PC-9 (cell line): ENCODE data around the gene CALHM2.

Experiments
- CTCF ChIP-seq: fragments of 200-600 bp; sonication (generic); conservative IDR thresholded peaks from 2 replicates; pipeline ENCODE4 v1.6.1; 2017; ENCODE audit warnings: mixed run types, antibody characterized with exemption, mild to moderate bottlenecking, moderate library complexity
- EZH2 ChIP-seq: fragments of 200-600 bp; sonication (generic); IDR thresholded peaks from 2 replicates; pipeline ENCODE4 v1.8.0; 2017; ENCODE audit warnings: antibody characterized with exemption, low read depth

- no peak for TF ChIP-seq CTCF
- TF ChIP-seq EZH2 = no peak
These were observed 5.1 kb upstream of the CALHM2 start for GRCh38 chr10:103457176-103457712.
